ENCODE measurements around the gene CDKAL1.

Gene CDKAL1

GRCh38 chr6:20835315-20836010 is 301.2 kb downstream of the CDKAL1 start:
- Histone ChIP-seq H3K27me3 (ENCODE audit: insufficient read depth, poor library complexity, severe bottlenecking) (no peaks in the 10 kb centered on the region), H3K4me1 (ENCODE audit: insufficient read depth, poor library complexity, severe bottlenecking) (peaks cover 9% of the 10 kb centered on the region), H3K36me3 (ENCODE audit: low read depth) (no peaks in the 10 kb centered on the region), H3K9me3 (ENCODE audit: severe bottlenecking) (no peaks in the 10 kb centered on the region), H3K27ac (ENCODE audit: poor library complexity, severe bottlenecking) (no peak overlapping the region), H3K4me3 (ENCODE audit: severe bottlenecking) (no peak overlapping the region)
- no peak for TF ChIP-seq CTCF (IDR thresholded peaks at IDR 0.05; ENCODE audit: poor library complexity, severe bottlenecking)
- no peak for DNase-seq (ENCODE audit: low spot score)
- peak; percentile 46; the same call in 2 of the 3 replicates for ATAC-seq (ENCODE audit: low read depth)

GRCh38 chr6:20837189-20837588 is 302.9 kb downstream of the CDKAL1 start:
- no peak for TF ChIP-seq CTCF (IDR thresholded peaks at IDR 0.05; ENCODE audit: poor library complexity, severe bottlenecking)
- ATAC-seq (ENCODE audit: low read depth), result no peak

GRCh38 chr6:20838113-20838512 is 303.9 kb downstream of the CDKAL1 start:
- ATAC-seq (ENCODE audit: low read depth), result no peak

More at GRCh38 chr6:20837189-20837588, 302.9 kb downstream of the CDKAL1 start:
- H3K9me3 ChIP-seq (ENCODE audit: severe bottlenecking), result no peaks in the 10 kb centered on the region
- H3K36me3 ChIP-seq (ENCODE audit: low read depth), result no peaks in the 10 kb centered on the region
- no peaks in the 10 kb centered on the region for H3K27me3 ChIP-seq (ENCODE audit: insufficient read depth, poor library complexity, severe bottlenecking)
- no peak overlapping the region for H3K27ac ChIP-seq (ENCODE audit: poor library complexity, severe bottlenecking)
- no peak for DNase-seq (ENCODE audit: low spot score)
- H3K4me1 ChIP-seq (ENCODE audit: insufficient read depth, poor library complexity, severe bottlenecking), result peaks cover 9% of the 10 kb centered on the region
- H3K4me3 ChIP-seq (ENCODE audit: severe bottlenecking), result no peak overlapping the region

GRCh38 chr6:20839630-20840029 is 305.4 kb downstream of the CDKAL1 start:
- Histone ChIP-seq H3K27me3 (ENCODE audit: insufficient read depth, poor library complexity, severe bottlenecking) (no peaks in the 10 kb centered on the region), H3K27ac (ENCODE audit: poor library complexity, severe bottlenecking) (no peak overlapping the region), H3K36me3 (ENCODE audit: low read depth) (no peaks in the 10 kb centered on the region), H3K4me3 (ENCODE audit: severe bottlenecking) (no peak overlapping the region), H3K4me1 (ENCODE audit: insufficient read depth, poor library complexity, severe bottlenecking) (peaks cover 9% of the 10 kb centered on the region), H3K9me3 (ENCODE audit: severe bottlenecking) (no peaks in the 10 kb centered on the region)
- ATAC-seq (ENCODE audit: low read depth), result no peak
- no peak for DNase-seq (ENCODE audit: low spot score)
- no peak for TF ChIP-seq CTCF (IDR thresholded peaks at IDR 0.05; ENCODE audit: poor library complexity, severe bottlenecking)

More at GRCh38 chr6:20838113-20838512, 303.9 kb downstream of the CDKAL1 start:
- DNase-seq (ENCODE audit: low spot score), result no peak
- no peak for TF ChIP-seq CTCF (IDR thresholded peaks at IDR 0.05; ENCODE audit: poor library complexity, severe bottlenecking)
- no peaks in the 10 kb centered on the region for H3K27me3 ChIP-seq (ENCODE audit: insufficient read depth, poor library complexity, severe bottlenecking)
- H3K27ac ChIP-seq (ENCODE audit: poor library complexity, severe bottlenecking), result no peak overlapping the region
- H3K36me3 ChIP-seq (ENCODE audit: low read depth), result no peaks in the 10 kb centered on the region
- no peak overlapping the region for H3K4me3 ChIP-seq (ENCODE audit: severe bottlenecking)
- H3K9me3 ChIP-seq (ENCODE audit: severe bottlenecking), result no peaks in the 10 kb centered on the region
- H3K4me1 ChIP-seq (ENCODE audit: insufficient read depth, poor library complexity, severe bottlenecking), result peaks cover 9% of the 10 kb centered on the region

GRCh38 chr6:20840675-20841074 is 306.4 kb downstream of the CDKAL1 start:
- Histone ChIP-seq H3K27ac (ENCODE audit: poor library complexity, severe bottlenecking) (no peak overlapping the region), H3K4me3 (ENCODE audit: severe bottlenecking) (no peak overlapping the region), H3K4me1 (ENCODE audit: insufficient read depth, poor library complexity, severe bottlenecking) (peaks cover under 1% of the 10 kb centered on the region), H3K27me3 (ENCODE audit: insufficient read depth, poor library complexity, severe bottlenecking) (no peaks in the 10 kb centered on the region), H3K9me3 (ENCODE audit: severe bottlenecking) (no peaks in the 10 kb centered on the region), H3K36me3 (ENCODE audit: low read depth) (no peaks in the 10 kb centered on the region)
- DNase-seq (ENCODE audit: low spot score) (no peak), ATAC-seq (ENCODE audit: low read depth) (no peak)
- no peak for TF ChIP-seq CTCF (IDR thresholded peaks at IDR 0.05; ENCODE audit: poor library complexity, severe bottlenecking)
